HG03196 (cell line): ENCODE data around the gene LRP6.
"Not testable (repeated sequence)": the region's sequence is repeated elsewhere in the genome, so short reads cannot be mapped to it uniquely, and the experiment has no call there.

Experiments
- ATAC-seq: cut with Tn5 transposase; IDR thresholded peaks from one replicate; pipeline ENCODE4 v1.9.1; 2021; ENCODE audit not compliant: unreplicated experiment

LRP6 gene

DNA sequence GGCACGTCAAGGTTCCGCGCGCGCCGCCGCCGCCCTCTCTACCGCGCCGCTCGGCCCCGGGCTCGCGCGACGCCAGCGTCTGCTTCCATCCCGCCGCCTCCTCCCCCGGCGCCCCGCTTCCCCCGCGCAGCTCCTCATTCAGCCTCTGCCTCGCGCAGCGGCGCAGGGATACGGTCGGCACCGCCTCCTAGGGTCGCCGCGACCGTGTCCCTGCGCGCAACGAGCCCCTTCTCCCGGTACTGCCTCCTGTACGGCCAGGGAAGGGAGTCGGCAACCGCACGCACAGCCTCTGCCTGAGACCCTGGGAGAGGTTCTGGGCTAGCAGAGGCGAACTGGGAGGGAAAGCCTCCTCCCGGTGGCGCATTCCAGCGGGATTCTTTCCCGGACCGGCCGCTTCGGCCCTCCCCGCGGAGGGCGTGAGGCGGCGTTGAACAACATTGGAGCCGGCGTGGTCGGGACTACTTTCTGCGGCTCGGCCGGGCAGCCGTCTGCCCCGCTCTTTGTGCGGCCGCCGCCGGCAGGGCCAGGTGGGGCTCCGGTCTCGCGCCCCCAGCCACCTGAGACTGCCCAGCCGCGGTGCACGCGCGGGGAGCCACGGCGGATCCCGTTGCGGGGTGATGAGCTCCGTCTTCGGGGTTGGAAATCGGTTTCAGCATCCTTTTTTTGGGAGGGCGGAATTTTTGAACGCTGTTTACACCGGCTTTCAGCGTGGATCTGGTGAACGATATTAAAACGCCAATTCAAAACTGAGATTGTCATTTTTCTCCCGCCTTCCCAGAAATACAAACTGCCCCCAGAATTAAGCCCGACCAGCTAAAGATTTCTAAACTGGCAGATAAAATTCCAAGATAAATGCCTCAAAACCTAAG, at the start of gene LRP6:
LRP6 (minus strand) TSS at position 172 of the 869 bp plus-strand sequence. CDS start 309 bp downstream, outside the sequence.
- peak; percentile 66 for ATAC-seq

DNA sequence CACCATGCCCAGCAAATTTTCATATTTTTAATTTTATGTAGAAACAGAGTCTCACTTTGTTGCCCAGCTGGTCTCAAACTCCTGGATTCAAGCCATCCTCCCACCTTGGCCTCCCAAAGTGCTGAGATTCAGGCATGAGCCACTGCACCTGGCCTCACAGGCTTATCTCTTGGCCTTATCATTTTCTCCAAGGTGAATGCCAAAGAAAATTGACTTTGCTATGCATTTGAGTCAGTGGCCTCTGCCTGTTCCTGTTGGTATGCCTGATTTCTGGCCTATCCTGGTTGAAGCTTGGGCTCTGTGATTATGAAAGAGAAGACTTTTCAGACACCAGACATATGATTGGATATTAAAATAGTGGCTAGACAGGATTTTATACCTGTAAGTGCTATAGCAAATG, 49.0 kb upstream of the LRP6 start:
- ATAC-seq: no peak

GRCh38 chr12:12310695-12311094, 43.9 kb upstream of the LRP6 start:
- not testable (repeated sequence) for ATAC-seq

GRCh38 chr12:12305568-12306300, 38.9 kb upstream of the LRP6 start:
- no peak for ATAC-seq

GRCh38 chr12:12302976-12303375, 36.1 kb upstream of the LRP6 start:
- no peak for ATAC-seq

DNA sequence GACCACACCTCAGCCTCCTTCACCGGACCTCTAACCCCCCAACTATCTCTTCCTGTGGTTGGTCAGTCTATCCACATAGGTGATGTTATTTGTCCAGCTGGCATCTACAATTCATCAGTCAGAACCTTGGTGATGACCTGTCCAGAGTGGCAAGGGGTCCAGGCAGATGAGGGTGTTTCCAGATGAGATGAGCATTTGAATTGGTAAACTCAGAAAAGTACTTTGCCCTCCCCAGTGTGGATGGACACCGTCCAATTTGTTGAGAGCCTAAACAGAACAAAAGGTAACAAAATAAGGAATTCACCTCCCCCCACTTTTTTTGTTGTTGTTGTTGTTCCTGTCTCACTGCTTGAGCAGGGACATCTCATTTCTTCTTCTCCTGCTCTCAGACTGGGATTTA, 34.3 kb upstream of the LRP6 start:
- no peak for ATAC-seq

- ATAC-seq: no peak
Measured at GRCh38 chr12:12297201-12297830, 30.5 kb upstream of the LRP6 start.

- no peak for ATAC-seq
Measured at GRCh38 chr12:12294215-12295005, 27.6 kb upstream of the LRP6 start.

GRCh38 chr12:12290206-12290605, 23.4 kb upstream of the LRP6 start:
- no peak for ATAC-seq

DNA sequence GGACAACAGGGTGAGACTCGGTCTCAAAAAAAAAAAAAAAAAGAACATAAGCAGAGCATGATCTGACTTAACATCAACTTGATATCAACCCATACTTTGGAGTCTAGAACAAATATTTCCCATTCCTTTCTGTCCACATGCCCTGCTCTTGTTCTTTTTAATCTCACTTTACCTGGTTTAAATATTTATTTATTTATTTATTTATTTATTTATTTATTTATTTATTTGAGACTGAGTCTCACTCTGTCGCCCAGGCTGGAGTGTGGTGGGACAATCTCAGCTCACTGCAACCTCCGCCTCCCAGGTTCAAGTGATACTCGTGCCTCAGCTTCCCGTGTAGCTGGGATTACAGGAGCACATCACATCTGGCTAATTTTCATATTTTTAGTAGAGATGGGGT, 19.6 kb upstream of the LRP6 start:
- no peak for ATAC-seq

- no peak for ATAC-seq
Measured at GRCh38 chr12:12282761-12283425, 16.0 kb upstream of the LRP6 start.

DNA sequence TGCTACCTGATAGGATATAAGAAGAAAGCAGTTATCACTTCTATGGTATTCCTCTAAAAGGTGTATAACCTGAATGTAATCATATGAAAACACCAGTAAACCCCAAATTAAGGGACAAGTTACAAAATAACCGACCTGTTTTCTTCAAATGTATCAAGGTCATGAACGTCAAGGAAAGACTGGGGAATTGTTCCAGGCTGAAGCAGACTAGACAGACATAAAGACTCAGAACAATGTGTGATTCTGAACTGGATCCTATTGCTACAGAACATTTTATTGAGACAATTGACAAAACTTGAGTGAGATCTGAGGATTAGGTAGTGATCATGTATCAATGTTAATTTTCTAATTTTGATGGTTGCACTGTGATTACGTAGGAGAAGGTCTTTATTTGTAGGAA, 15.4 kb upstream of the LRP6 start:
- ATAC-seq: no peak

DNA sequence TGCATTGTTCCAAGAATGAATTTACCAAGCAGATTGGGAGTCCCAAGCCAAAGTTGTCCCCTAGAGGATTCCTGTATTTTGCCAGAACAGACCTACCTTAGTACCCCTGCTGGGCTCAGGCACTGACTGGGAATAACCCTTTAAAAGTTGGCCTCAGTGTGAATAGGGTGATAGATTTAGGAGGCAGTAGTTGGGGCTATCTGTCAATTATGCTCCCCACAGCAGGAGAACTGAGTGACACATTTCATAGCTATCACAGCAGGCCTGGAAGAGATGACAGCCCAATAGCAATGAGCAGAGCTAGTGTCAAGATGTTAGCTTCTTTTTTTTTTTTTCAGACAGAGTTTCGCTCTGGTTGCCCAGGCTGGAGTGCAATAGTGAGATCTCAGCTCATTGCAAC, 14.3 kb upstream of the LRP6 start:
- no peak for ATAC-seq

GRCh38 chr12:12278899-12279298, 12.1 kb upstream of the LRP6 start:
- no peak for ATAC-seq

DNA sequence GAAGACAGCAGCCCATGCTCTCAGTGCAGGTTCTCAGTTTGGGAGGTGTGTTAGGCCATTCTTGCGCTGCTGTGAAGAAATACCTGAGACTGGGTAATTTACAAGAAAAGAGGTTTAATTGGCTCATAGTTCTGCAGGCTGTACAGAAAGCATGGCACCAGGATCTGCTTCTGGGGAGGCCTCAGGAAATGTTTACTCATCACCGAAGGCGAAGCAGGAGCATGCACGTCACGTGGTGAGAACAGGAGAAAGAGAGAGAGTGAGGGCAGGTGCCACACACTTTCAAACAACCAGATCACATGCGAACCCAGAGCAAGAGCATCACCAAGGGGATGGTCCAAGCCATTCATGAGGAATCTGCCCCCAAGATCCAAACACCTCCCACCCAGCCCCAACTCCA, 9.0 kb upstream of the LRP6 start:
- ATAC-seq: no peak

GRCh38 chr12:12273291-12273957, 6.6 kb upstream of the LRP6 start:
- ATAC-seq: no peak

DNA sequence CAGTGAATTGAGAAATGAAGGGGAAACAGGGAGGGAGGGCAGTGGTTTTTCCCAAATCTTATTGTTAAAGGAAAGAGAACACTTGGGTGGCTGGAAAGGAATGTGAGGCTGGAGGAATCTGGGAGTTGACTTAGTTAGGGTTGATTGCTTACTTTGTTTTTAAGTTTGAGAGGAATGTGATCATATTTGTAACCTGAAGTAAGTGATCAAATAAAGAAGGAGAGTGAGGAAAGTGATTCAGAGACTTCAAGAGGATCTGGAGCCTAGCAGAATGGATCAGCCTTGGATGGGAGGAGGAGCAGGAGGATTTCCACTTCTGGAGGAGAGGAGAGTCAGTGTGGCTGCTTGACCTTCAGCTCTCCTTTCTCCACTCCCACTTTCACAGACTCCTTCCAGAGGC, 6.0 kb upstream of the LRP6 start:
- ATAC-seq: no peak

- ATAC-seq: no peak
Measured at GRCh38 chr12:12270226-12270625, 3.4 kb upstream of the LRP6 start.

DNA sequence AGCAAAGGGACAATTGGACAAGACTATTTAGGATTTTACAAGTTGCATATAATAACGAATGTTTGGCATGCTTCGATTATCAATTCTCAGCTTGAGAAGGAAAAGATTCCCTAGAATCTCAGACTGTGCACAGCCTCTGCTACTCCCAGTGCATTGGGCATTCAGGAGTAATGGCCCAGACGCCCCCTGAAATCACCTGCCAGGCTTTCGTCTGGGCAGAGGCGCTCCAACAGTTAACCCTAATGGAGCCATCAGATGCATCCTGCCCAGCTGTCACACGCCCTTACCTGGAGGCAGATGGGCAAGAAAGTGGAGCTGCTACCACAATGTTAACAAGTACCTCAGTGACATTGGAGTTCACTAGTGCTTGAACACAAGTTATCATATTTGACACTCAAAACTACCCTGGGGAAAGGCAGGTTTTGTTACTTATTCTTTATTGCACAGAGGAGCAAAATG, 927 bp upstream of the LRP6 start:
- no peak for ATAC-seq

- no peak for ATAC-seq
Measured at GRCh38 chr12:12266389-12266872, 413 bp downstream of the LRP6 start.
